CD4-positive, alpha-beta T cell treated with Interleukin-21 for 1 hour (primary cell): Measurements from ENCODE around the gene KCNS3.

Source experiments
- DNase-seq: peaks from one replicate; pipeline ENCODE4 v3.0.0-alpha.2; 2020

Gene KCNS3, protein sequence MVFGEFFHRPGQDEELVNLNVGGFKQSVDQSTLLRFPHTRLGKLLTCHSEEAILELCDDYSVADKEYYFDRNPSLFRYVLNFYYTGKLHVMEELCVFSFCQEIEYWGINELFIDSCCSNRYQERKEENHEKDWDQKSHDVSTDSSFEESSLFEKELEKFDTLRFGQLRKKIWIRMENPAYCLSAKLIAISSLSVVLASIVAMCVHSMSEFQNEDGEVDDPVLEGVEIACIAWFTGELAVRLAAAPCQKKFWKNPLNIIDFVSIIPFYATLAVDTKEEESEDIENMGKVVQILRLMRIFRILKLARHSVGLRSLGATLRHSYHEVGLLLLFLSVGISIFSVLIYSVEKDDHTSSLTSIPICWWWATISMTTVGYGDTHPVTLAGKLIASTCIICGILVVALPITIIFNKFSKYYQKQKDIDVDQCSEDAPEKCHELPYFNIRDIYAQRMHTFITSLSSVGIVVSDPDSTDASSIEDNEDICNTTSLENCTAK

DNA sequence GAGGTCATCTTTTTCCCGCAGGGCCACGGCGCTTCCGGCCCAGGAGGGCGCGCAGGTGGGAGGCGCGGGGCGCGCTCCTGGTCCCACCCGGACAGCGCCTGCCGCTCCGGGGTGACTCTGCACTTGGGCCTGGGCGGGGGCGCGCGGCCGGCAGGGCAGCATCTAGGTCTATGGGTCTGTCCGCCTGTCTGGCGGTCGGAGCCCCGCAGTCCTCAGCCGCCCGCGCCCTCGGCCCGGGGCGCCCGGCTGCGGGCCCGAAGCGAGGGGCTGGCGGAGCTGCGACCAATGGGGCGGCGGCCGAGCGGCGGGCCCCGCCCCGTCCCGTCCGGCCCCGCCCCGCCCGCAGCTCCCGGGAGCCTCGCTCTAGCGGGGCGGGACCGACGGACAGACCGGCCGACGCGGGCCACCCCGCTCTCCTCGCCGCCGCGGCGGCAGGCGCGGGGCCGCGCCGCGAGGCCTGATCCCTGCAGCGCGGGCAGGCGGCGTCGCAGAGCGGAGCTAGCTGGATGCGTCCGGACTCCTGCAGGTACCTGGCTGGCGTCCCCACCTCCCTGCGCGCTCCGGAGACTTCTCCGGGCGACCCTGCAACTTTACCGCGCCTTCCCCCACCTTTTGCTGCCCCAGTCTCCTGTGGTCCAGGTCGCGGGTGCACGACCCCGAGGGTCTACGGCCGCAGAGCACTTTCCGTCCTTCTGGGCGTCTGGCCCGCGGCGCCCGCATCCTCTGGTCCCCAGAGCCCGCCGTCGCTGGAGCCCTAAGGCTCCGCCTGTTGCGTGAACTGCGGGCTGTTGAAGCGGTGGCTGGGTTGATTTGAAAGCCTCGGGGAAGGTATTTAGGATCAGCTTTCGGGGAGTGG lies at the start of gene KCNS3:
KCNS3 (plus strand) TSS at position 387 of the 856 bp plus-strand sequence. CDS start 52,342 bp downstream, outside the sequence.
- DNase-seq, result no peak

DNA sequence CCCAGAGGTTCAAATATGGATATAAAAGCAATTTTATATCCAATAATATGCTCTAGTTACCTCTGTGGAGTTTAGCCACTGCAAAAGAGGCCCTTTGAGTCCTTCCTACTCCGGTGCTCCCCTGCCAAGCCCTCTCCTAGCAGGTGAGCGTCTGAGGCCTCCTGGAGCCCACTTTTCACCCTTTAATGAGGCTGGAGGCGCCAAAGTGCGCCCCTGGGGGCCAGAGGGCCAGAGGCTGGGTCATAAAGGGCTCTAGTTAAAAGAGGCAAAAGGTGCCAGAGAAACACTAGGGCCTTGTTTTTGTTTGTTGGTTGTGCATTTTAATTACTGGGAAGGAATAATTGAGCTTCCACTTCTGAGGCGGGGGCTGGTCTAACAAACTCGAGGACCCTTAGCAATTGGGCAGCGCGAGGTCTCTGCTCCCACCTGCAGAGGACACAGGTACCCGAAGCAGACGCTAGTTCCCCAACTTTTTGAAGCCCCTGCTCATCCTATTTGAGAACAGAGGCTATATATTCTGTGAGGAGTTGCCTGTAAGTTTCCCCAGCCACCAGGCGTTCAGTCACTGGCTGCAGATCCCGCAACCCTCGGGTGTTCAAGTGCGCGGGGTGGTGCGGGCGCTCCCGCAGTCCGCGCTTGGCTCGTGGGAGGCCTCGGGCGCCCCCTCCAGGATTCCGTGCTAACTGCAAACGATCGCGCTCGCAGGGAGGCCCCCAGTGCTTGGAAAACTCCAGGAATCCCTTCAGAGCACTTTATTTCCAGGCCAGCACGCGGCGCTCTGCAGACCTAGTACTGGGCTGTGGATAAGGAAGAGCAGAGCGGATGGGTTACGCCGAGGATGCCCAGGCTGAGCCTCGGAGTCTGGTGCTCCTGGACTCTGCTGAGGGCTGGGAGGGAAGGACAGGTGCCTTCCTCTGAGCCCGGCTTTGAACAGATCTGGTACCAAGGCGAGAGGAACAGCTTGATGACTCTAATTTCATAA lies 48.1 kb upstream of the KCNS3 start:
- DNase-seq, result peak; percentile 19

DNA sequence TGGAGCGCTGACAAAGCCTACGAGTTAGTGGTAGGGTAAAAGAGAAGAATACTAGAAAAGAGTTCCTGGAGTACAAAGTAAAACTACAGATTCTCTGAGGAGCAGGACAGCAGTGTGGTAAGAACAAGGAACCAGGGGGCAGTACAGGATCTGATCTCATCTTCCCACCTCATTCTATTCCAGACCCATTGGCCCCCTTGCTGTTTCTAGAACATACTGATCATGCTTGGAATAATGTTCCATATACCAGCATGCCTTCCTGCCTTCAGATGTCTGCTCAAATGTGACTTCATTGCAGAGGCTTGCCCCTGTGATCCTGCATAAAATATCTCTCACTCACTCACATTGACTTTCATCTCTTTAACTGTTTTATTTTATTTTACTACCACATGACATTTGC lies 43.0 kb upstream of the KCNS3 start:
- no peak for DNase-seq

DNA sequence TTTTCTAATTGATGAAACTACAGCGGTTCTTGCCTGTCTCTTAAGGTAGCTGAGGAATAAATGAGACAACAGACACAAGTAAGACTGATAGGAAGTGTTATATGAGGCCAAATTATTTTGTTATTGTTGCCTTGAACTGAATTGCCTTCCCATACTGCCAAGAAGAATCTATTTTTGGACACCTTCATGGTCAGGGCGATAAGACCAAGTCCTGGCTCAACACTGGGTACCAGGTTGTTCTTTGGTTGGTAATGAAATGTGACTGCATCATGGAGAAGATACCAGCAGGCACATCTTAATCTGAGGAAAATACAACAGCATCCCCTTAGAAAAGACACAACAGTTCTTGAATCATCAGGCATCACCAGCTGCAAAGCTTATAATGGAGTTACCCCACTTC lies 38.5 kb upstream of the KCNS3 start:
- no peak for DNase-seq

DNA sequence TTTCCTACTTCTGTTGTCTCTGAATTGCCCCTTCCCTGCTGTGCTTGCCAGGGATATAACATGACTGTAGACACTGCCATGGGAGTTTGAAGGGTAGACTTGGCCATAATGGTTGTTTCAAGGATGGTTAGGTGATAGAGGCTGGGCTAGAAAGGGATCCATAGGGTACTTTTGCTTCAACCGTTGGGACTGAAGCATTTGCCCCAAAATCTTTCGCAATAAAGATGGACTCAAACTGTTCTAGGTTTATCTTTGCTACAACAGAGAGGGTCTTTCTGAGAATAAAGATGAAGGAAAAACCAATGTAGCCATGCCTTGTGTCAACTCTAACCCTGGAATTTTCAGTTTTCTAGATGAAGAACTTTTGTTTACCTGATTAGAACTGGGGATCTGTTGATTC lies 35.0 kb upstream of the KCNS3 start:
- DNase-seq, result no peak

DNA sequence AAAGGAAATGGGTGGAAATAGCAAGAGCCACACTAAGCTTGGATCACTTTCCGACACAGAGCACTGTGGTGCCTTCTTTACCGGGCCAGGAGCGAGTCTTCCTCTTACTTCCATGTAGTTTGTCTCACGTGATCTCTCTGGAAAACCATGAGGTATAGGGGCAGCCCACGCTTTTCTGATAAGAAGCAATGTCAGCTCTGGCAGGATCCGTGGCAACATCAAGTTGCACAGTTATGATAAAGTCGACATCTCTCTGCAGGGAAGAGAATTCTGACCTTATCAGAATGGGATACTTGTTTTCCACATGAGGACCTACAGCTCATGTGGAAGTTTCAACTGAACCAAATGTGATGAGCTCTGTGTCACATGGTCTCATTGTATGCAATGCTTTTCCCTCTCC lies 32.7 kb upstream of the KCNS3 start:
- no peak for DNase-seq

DNA sequence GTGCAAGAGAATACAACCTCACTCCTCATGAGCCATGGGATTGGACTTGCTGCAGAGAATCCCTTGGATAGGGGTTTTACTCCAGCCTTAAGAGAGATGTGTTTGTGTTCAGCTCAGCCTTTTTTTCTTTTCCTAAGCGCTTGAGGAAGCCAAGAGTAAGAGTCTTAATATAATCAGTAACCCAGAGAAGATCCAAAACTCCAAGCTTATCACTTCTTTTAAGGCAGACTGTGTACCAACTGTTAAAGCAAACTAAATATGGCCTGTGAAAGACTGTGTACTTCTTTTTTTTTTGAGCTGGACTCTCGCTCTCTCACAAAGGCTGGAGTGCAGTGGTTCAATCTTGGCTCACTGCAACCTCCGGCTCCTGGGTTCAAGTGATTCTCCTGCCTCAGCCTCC lies 31.8 kb upstream of the KCNS3 start:
- no peak for DNase-seq

DNA sequence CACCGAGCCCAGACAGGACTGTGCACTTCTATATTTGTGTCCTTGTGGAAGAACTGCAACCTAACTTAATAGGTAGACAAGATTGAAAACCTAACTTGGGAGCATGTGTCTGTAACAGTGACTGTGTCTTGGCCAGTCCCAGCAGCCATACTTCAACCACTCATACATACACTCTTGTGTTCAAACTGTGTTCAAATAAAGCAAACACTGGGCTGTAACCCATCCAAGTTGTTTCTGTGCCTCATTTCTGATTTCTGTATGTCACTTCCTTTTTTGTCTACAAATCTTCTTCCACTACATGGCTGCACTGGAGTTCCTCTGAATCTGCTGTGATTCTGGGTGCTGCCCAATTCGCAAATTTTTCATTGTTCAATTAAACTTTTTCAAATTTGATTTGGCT lies 31.2 kb upstream of the KCNS3 start:
- no peak for DNase-seq

DNA sequence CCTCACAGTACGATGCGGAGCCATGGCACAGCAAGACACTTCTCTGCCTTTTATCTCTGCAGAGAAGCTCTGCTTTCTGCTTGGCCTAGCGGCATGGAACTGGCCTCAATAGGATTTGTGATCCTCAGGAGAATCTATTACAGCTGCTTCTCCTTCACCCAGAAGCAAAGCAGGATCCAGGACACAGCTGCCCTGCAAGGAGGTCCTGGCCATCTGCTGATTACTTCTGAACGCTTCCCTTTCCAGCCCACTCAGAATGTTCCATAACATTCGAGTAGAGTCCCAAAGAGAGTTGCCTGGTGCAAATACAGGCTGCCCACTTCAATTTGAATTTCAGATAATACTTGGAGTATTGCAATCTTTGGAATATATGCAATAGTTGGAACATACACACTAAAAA lies 29.2 kb upstream of the KCNS3 start:
- DNase-seq, result no peak

DNA sequence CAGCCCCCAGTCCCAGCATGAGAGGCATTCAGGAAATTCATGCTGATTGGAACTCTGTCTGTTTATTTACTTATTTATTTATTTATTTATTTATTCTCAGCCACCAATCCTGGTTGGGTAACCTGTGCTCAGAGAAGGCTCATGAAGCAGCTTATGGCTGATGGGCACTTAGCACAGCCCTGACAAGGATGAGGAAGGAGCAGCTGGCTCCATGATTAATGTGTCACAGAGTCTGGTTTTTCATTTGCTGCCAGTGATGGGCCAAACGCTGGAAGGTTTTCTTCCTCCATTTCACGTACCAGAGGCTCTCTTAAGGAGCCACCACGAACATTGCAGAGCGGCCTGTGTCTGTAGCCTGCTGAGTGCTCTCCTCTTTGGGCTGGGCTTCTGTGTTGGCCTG lies 28.3 kb upstream of the KCNS3 start:
- no peak for DNase-seq

DNA sequence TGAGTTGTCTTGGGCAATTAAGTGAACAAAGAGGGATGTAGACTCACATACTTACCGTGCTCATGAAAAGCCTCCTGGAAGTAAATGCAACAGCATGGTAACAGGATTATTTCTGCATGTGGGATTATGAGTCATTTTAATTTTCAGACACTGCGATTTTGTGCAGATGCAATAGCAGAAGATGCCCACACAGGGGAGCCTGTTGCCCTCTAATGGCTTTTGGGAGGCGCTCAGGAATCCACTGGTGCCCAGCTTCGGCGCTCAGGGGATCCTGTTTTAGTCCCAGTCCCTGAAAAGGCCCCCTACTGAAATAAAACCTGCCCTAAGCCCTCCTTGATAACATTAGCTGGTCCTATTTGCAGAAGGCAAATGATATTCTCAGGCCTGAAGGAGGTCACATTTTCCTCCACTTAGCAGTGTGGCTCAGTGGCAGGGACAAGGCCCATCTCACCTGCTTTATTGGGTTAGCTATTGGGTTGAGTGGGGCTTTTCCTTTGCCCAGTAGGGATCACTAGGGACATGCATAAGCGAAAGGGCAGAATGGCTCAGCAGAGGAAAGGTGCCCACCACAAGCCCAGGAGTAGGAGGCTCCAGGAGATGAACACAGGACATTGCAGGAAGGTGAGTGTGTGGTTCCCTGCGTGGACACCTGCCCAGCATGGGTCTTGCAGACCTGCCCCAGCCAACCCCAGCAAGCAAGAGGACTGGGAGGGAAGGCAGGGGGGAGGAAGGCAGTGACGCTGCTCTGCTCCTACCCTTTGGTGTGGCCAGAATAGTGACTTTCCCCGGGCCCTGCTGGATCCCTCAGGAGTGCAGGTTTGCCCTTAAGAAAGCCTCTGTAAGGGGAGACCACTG lies 26.5 kb upstream of the KCNS3 start:
- DNase-seq, result no peak

DNA sequence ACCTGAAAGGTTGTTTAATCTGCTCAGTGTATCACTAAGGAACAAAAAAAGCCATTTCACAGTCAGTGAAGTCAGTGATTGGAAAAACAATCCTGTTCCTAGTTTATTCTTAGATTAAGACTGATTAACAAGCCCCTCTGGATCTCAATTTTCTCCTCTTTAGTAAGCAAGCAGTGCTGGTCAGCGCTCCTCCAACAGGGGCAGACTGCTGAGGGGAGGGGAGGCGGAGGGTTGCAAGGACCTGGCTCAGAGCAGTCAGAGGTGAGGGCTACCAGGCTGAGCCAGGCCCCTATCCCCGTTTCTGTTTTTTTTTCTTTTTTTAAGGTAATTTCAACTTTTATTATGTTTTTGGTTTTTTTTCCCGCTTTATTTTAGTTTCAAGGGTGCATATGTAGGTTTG lies 24.7 kb upstream of the KCNS3 start:
- DNase-seq, result no peak

DNA sequence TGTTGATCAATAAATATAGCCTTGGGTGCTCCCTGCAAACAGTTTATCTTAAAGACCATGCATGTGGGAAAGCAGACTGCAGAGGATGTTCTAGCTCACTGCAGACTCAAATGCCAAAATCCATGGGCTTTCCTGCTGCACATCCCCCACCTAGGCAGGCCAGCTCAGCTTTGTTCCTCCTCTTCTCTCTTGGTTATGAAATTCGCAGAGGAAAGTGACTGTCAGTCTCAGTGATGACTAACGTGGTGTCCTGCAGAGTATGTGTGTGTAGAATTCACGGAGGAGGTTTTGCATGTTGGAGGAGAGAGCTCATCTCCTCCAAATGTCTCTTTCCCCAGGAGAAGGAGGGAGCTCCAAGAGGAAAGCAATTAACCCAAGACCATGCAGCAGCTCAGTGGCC lies 21.4 kb upstream of the KCNS3 start:
- DNase-seq, result no peak

DNA sequence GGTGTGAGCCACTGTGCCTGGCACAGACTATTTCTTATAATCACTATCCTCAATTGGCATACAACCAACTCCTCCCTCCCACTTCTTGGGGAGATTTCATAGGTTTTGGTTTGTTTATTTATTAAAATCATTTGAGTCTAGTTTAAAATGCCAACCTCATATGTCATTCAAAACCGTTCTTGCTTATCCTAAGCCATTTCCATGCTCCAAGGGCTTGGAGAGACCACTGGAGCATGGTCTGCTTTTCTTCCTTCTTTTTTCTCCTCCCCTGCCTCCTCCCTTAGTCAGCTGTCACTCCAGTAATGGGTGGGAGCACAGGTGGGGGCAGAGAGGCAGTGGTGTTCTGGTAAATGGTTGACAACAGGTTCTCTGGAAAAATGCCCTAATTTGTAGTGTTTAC lies 20.4 kb upstream of the KCNS3 start:
- DNase-seq, result no peak

DNA sequence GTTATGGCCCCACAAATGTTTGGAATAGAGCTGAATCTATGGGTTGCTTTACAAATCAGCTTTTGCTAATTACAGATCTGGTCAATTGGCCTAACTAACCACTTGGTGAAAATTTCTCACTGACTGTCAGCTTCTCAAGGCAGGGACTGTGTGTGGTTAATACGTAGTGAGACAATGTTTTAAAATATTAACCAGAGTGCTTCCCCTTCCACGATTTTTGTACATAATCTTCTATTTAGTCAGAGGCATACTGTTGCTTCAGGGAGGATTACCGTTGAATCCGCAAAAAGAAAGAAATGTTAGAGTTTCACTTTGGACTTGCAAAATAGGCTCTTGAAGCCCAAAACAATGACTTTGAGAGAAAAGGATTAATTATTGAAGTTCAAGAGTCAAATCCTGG lies 14.9 kb upstream of the KCNS3 start:
- DNase-seq, result no peak

DNA sequence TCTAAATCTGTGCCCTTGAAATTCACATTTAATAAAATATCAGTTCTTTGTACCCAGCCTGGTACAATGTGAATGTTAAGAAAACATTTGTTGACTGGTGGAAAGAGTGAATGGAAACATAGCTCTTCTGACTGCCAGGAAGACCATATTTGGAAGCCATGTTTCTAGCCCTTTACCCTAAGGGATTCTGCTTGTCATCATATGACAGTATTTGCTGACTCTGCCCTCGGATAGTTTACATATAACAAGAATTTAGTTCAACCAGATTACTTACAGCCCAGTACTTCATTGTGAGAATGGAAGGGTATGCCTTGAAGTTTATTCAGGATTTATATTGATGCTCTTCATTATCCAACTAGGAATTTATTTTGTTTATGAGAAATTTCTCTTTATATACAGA lies 13.8 kb upstream of the KCNS3 start:
- no peak for DNase-seq

DNA sequence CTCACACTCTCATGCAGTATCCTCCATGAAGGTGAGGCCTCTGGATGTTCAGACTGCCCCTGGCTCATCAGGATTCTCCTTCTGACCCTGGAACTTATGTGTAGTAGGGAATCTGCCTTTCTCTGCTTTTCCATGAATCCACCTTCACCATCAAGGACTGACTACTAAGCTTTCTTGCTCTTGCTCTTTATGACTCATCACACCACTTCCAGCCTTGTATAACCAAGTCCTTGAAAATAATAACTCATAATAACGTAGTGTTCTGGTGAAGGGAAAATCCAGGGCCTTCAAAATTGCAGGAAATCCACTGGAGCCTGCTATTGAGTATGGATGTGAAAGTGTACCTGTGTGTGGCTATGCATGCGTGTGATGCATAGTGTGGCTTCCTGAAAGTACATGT lies 11.3 kb upstream of the KCNS3 start:
- no peak for DNase-seq

DNA sequence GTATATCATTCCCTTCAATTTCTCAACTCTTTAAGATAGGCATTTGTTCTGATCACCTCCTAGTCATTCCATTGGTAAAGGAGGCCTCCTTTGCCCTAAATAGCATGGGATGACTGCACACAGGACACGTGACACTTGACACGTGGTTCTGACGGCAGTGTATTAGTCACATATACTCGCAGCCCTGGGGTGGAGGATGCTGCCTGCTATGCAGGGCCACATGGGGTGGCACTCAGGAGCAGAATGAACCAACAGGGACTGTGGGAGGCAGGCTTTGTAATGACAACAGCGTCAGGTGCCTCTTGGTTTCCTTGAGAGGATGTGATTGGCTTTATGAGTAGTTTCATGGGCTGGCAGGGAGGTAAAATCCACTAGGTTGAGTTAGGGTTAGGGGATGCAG lies 9.3 kb upstream of the KCNS3 start:
- no peak for DNase-seq

DNA sequence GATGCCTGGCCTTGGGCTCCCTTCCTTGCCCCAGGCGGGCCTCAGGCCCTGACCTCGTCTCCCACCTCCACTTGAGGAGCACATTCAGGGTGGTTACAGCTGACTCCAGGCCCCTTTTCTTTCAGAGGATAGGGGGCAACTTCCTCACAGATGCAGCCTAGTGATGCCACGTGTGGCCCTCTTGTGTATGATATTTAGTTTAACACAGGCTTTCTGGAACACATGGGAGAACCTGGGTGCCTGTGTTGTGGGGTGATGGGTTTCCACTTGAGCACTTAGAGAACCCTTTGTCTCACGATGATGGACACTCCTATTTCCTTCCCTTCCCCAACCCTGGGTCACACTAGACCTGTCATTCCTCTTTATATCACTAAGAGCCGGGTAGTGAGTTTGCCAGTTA lies 6.8 kb upstream of the KCNS3 start:
- DNase-seq, result no peak

DNA sequence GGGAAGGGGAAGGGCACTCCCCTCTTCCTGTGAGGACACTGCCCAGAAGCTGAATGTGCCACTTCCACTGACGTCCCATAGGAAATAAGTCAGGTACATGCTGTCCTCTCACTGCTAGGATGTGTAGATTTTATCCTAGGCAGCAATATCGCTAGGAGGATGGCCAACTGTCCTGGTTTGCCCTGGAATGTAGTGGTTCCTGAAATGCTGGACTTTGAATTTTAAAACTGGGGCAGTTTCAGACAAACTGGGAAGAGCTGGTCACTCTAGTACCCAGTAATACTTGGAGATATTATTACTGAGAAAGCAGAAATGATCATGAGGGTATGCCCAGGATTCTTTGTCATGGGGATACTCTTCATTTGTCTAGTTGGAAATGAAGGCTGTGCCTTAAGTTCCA lies 5.4 kb upstream of the KCNS3 start:
- no peak for DNase-seq

DNA sequence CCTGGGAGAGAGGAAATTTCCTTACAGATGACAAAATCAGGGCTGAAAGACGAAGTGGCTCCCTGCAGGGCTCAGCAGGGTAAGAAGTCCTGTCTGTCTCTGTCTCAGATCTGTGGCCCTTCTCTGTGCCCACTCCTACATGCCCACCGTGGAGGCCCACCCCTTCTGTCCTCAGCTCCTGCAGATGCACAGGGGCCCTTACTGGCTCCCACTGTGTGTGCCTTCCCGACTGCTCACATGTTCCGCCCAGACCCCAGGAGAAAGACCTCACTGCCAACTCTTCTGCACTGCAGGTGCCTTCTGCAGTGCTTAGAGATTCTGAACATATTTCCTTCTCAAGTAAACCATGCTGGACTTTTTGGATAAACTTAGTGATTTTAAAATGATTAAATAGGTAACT lies 1.9 kb upstream of the KCNS3 start:
- DNase-seq, result no peak

DNA sequence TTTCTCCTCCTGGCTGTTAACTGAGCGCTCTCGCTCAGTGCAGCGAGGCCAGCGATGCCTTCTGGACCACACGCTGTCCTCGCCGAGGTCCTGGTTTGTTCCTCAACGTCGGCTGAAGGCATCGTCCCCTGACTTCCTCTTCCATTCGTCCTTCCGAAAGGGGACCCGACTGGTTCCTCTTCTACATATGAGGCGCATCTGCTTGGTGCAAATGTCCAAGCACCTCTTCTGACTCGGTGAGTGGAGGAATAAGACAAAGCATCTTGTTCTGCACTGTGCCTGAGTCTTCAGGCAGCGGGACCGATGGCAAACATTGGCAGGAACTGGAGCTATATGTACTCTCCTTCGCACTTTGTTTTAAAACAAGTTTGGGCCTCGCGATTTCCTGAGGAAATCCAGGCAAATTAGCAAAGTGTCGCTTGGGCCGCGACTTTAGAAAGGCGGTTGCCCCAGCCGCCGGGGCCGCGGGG lies 621 bp upstream of the KCNS3 start:
- DNase-seq, result no peak
